ENCODE results near the gene FITM1.

Gene FITM1

DNA sequence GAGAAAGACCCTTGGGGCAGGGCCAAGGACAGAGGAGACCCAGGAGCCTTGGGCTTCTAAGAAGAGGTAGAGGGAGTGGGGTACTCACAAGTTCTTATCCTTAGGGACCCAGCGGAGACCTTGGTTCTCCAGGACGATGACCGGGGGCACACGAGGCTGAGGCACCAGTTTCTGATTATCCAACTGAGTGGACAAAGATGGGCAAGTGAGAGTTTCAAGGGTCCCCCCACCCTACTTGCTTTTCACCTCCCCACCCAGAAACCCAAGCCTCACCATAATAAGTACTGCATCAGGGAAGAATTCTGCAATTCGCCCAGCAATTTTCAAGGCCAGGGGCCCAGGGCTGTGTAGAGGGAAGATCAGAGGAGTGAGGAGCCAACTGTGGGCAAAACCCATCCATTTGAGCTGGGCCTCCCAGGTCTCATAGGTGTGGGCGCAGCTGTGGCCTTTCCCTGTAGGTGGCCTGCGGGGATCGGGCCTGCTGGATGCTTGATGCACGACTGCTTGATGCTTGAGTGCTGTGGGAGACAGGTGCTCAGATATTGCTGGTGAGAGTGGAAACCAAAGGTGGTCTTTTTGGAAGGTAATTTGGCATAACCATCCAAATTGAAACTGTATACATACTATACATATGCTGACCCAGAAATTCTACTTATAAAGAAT, 8.9 kb downstream of the FITM1 start:
- no peak for DNase-seq (ENCODE audit: low read depth in 2 of 2)

DNA sequence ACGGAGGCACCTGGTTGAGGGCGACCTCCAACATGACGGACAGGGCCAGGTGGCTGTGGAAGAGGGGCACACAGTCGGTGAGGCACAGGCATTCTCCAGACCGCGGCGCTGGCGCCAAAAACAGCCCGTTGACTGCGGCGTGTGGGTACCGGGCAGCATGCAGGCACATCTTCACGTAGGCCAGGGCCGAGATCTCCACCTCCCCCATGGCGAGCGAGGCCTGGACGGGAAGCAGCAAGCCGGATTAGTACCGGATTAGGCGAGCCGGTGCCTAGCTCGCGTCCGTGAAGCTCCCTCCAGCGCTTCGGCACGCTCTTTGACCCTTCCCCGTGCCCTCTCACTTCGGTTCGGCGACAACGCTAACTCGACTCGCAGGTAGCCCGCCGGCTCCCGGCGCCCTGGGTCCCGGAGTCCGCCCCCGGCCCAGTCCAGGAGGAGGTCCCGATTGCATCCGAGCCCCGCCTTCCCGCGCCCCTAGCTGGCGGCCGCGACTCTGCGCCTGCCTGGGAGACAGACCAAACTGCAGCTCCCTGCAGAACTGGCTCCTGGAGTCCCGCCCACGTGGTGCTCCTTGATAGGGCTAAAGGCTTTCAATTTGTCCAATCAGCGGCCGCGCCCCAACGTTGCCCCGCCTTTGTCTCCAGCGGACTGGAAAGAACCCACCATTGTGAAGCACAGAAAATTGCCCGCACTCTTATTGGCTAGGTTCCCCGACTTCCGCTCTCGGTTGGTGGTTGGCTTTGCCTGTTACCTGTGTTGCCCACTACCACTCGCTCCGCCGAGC, 10.8 kb downstream of the FITM1 start, which contains the start of gene EMC9:
Gene EMC9, minus strand, starts transcription at position 495 of the 784 bp plus-strand sequence. Its CDS starts 287 bp downstream, at position 208.
- DNase-seq (ENCODE audit: low read depth in 2 of 2), result peak; percentile 97 to 98

DNA sequence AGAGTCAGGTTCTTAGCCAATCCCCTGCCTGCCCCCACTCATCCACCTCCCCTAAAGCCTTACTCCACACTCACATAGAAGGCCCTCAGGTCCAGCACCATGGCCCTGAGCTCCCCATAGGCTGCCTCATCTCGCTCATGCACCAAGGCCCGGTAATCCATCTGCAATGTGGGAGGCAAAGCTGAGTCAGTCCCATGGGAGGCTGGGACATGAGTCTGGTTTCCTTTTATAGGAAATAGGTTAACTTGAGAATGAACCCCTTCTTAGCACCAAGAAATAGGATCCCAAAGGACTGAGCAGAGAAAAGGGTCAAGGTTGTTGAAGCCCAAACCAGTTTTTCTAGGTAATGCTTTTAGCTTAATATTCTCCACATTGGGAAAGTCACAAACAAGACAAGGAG, 13.1 kb downstream of the FITM1 start:
- DNase-seq (ENCODE audit: low read depth in 2 of 2), result no peak

DNA sequence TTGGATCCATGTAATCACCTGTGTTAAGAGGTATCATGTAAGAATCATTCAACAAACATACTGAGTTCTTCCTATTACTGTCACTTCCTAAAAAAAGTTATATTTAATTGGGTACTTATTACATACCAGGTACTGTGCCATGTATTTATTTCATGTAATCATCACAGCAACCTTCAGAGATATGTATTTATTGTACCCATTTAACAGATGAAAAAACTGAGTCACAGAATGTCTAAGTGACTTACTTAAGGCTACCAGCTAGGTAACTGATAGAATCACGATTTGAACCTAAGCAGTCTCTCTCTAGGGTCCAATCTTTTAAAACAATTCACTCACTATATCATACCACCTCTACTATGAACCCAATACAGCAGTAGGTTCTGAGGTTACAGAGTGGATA, 14.0 kb downstream of the FITM1 start:
- DNase-seq (ENCODE audit: low read depth in 2 of 2), result no peak

DNA sequence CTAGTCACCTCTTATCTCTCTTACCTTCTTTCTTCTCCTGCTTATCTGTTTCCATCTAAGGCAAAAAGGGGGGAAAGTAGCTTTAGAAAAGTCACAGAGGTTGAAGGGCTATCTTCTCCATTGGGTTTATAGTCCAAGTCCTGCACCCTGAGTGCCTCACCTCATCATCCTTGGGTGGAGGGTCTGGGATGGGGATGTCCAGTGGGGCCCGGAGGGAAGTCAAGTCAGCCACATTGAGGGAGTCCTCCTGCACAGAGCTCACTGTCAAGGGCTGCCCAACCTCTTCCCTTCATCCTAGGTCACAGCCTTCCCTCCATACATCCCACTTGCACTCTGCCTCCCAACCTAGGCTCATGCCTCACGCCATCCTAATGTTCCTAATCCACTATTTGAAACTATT, 14.8 kb downstream of the FITM1 start:
- no peak for DNase-seq (ENCODE audit: low read depth in 2 of 2)

DNA sequence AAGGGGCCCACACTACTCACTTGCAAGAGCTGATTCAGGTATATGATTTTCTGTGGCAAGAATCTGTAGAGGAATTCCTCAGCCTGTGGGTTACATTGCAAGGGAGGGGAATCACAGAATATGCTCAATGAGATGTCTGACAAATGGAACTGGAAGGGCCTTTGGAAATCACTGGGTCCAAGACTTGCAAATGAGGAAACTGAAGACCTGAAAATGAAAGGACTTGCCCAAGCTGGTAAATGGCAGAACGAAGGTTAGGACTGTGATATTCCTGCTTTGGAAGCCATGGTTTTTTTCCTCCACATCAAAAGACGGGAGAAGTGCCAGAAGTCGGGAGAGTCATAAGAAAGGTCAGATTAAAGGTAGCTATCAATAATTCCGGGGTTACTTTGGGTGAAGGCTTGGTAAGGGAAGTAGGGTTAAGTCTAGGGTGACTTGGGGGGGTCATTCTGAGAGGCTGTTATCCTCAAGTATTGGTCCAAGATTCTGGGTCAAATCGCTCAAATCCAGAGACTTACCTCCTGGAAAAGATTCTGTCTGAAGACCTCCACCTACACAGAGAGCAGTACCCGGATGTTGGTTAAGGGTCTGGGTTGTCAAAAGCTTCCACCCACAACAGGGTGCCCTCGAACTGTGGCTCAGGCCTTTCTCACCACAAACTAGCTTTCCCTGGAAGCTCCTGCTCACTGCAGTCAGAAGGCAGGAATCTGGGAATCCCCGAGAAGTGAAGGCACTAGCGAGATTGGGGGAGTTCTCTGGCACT, 15.4 kb downstream of the FITM1 start:
- DNase-seq (ENCODE audit: low read depth in 2 of 2), result no peak

DNA sequence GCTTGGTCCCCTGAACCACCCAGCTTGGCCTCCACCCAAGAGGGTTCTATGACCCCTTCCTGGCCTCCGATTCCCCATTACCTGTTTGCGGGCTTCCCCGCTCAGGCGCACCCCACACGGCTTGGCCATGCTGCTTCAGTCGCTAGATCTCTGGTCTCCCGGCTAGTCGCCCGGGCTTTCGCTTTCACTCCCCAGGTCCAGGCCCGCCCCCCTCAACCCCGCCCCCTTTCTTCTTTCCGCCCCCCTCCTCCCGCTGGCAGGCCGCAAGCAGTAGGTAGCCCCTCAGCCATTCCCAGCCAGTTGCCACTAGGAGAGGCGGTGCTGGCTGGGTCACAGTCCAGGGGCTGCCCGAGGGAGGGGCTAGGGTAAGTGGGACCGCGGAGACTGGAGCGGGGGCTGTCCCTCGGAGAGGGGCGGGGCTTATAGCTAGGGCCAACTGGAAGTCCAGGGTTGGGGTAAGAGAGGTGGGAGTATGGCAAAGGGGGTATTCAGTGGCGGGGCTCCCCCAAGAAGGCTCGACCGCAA, 16.1 kb downstream of the FITM1 start, which contains the start of gene PSME2:
Gene PSME2, minus strand, starts transcription at position 158 of the 525 bp plus-strand sequence. Its CDS starts 29 bp downstream, at position 129.
- peak; percentile 68 to 70 for DNase-seq (ENCODE audit: low read depth in 2 of 2)

DNA sequence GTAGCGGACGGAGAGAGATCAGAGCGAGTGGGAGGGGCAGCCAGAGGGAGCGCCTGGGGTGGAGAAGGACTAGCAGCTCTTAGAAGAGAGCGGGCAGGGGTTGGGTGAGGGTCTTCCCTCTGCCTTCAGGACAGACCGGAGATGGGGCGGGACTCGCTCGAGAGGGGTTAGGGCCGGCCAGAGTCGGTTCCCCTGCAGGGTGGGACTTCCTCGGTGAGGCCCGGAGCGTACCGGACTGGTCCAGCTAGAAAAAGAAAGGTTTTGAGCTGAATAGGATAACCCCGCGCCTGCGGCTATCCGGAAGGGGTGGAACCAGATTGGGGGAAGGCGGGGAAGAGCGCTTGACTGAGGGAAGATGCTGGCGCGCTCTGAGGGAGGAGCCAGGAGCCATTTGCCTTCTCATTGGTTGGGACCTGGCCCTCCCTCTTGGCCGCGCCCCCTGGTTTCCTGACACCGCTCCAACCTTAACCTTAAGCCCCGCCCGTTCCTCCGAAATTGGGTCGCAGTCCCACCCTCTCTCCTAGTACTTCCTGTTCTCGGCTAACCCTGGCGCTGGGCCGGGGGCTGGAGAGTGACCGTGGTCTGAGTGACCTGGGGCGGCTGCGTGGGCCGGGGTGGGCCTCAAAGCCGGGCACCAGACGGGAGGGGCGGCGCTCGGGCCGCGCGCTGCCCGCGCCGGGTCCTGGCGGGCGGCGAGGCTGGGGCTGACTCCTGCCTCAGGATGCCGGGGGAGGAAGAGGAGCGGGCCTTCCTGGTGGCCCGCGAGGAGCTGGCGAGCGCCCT, 16.7 kb downstream of the FITM1 start, which contains the start of gene RNF31:
Gene RNF31, plus strand, starts transcription at position 521 of the 783 bp plus-strand sequence. Its CDS starts 201 bp downstream, at position 722.
- DNase-seq (ENCODE audit: low read depth in 2 of 2), result peak; percentile 89 to 94

DNA sequence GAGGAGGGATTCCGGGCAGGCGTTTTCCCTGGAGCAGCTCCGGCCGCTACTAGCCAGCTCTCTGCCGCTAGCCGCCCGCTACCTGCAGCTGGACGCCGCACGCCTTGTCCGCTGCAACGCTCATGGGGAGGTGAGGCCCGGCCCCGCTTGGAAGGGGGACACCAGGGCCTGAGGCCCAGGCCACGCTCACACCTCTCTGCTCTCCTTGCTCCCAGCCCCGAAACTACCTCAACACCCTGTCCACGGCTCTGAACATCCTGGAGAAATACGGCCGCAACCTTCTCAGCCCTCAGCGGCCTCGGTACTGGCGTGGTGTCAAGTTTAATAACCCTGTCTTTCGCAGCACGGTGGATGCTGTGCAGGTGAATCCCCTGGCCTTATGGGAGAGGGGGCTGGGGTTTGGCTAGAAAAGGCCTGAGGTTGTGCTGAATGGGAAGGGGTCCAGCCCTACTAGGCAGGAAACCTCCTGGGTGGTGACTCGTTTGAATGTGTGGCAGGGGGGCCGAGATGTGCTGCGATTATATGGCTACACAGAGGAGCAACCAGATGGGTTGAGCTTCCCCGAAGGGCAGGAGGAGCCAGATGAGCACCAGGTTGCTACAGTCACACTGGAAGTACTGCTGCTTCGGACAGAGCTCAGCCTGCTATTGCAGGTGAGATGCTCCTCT, 17.4 kb downstream of the FITM1 start:
- DNase-seq (ENCODE audit: low read depth in 2 of 2), result no peak

DNA sequence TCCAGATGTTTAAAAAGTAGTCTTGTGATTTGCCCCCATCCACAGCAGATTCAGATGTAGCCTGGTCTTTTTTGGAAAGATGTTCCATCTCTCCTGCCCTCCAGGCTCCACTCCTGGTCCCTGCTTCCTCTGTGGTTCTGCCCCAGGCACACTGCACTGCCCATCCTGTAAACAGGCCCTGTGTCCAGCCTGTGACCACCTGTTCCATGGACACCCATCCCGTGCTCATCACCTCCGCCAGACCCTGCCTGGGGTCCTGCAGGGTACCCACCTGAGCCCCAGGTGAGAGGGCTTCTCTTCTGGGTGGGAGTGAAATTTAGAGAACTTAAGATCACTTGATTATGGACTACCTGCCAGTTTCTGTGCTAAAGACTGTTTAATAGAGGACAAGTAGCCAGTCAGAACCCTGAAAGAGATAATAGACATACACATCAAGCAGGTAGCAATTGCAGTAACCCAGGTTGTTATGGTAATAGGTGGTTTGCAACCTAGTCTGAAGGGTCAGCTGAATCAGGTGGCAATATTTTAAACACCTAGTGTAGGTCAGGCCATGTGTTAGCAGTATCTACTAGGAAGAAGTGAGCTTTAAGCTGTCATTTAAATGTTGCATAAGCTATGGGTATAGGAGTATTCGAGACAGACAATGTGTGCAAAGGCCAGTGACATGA, 19.0 kb downstream of the FITM1 start:
- DNase-seq (ENCODE audit: low read depth in 2 of 2), result no peak

DNA sequence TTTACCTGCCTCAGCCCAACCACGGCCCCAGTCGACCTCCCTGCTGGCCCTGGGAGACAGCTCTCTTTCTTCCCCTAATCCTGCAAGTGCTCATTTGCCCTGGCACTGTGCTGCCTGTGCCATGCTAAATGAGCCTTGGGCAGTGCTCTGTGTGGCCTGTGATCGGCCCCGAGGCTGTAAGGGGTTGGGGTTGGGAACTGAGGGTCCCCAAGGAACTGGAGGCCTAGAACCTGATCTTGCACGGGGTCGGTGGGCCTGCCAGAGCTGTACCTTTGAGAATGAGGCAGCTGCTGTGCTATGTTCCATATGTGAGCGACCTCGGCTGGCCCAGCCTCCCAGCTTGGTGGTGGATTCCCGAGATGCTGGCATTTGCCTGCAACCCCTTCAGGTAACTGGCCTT, 19.6 kb downstream of the FITM1 start:
- no peak for DNase-seq (ENCODE audit: low read depth in 2 of 2)

DNA sequence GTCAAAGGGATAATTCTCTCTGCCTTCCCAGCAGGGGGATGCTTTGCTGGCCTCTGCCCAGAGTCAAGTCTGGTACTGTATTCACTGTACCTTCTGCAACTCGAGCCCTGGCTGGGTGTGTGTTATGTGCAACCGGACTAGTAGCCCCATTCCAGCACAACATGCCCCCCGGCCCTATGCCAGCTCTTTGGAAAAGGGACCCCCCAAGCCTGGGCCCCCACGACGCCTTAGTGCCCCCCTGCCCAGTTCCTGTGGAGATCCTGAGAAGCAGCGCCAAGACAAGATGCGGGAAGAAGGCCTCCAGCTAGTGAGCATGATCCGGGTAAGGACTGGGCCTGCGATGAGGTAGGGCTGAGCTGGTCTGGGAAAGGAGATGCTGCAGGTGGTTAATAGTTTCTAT, 20.1 kb downstream of the FITM1 start:
- DNase-seq (ENCODE audit: low read depth in 2 of 2), result no peak

DNA sequence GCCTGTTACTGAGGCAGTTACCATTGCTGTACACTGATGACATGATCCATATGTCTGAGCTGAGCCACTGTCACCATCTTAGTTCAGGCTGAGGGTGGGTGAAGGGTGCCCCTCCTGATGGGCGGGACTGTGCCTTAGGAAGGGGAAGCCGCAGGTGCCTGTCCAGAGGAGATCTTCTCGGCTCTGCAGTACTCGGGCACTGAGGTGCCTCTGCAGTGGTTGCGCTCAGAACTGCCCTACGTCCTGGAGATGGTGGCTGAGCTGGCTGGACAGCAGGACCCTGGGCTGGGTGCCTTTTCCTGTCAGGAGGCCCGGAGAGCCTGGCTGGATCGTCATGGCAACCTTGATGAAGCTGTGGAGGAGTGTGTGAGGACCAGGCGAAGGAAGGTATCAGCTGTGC, 20.5 kb downstream of the FITM1 start:
- no peak for DNase-seq (ENCODE audit: low read depth in 2 of 2)

DNA sequence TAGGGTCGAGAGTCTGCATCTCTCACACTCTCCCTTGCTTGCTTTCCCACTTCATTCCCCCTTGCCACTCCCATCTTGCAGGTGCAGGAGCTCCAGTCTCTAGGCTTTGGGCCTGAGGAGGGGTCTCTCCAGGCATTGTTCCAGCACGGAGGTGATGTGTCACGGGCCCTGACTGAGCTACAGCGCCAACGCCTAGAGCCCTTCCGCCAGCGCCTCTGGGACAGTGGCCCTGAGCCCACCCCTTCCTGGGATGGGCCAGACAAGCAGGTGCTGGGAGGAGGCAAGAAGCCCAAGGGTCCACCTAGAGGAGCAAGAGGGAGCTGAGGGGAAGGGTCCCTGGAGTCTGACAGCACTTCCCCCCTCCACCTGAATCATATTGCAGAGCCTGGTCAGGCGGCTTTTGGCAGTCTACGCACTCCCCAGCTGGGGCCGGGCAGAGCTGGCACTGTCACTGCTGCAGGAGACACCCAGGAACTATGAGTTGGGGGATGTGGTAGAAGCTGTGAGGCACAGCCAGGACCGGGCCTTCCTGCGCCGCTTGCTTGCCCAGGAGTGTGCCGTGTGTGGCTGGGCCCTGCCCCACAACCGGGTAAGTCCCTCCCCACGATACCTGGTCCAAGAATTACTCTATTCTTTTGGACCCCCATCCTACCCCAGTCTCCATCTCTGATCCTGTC, 21.1 kb downstream of the FITM1 start:
- DNase-seq (ENCODE audit: low read depth in 2 of 2), result no peak

DNA sequence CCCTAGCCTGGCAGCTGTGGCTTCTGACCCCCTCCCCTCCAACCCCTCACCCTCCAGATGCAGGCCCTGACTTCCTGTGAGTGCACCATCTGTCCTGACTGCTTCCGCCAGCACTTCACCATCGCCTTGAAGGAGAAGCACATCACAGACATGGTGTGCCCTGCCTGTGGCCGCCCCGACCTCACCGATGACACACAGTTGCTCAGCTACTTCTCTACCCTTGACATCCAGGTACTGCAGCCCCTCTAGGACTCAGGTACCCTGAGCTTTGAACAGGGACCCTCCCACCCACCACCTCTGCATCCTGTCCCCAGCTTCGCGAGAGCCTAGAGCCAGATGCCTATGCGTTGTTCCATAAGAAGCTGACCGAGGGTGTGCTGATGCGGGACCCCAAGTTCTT, 24.6 kb downstream of the FITM1 start:
- no peak for DNase-seq (ENCODE audit: low read depth in 2 of 2)

DNA sequence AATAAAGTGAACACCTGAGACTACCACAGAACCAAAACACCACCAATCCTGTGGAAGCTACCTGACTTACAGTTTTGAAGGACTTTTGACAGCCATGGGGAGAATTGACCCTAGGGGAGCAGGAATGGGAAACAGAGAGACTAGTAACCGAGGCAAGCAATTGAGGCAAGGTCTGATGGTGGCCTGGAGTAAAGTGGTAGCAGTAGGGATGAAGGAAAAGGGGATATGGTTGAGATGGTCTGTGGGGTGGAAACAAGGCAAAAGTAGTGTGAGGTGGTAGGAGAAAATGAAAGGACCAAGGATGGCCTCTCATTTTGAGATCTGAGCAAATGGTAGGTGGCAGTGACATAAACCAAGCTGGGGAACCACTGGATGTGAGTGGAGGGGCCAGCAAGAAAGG, 26.4 kb downstream of the FITM1 start:
- DNase-seq (ENCODE audit: low read depth in 2 of 2), result no peak

DNA sequence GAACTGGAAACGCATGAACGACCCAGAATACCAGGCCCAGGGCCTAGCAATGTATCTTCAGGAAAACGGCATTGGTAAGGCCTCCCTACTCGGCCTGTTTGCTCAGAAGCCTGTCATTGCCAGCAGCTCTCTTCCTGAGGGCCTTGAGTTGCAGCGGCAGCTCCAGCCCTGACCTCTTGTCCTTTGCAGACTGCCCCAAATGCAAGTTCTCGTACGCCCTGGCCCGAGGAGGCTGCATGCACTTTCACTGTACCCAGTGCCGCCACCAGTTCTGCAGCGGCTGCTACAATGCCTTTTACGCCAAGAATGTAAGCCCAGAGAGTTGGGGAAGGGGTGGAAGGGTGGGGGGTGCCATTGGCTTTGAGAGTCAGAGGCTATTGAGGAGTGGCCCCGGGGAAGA, 26.9 kb downstream of the FITM1 start:
- no peak for DNase-seq (ENCODE audit: low read depth in 2 of 2)

DNA sequence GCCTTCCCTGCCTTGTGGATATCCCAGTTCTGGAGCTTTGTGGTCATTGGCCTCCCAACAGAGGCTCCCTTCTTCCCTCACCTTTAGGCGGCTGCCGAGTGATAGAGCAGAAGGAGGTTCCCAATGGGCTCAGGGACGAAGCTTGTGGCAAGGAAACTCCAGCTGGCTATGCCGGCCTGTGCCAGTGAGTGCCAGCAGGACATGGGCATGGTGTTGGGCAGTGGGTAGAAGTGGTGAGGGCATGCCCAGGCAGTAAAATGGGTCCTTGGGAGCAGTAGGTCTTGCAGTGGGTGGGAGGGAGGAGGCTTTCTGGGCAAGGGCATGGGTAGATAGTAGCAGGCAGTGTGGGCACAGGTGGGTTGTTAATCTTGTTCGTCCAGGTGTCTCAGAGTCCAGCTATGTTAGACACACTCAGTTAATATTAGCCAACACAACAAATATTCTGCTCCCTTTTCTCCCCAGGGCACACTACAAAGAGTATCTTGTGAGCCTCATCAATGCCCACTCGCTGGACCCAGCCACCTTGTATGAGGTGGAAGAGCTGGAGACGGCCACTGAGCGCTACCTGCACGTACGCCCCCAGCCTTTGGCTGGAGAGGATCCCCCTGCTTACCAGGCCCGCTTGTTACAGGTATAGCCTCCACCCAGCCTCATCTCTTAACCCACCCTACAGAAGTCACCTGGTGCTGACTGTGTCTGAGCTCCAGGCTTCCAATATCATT, 29.5 kb downstream of the FITM1 start:
- no peak for DNase-seq (ENCODE audit: low read depth in 2 of 2)

DNA sequence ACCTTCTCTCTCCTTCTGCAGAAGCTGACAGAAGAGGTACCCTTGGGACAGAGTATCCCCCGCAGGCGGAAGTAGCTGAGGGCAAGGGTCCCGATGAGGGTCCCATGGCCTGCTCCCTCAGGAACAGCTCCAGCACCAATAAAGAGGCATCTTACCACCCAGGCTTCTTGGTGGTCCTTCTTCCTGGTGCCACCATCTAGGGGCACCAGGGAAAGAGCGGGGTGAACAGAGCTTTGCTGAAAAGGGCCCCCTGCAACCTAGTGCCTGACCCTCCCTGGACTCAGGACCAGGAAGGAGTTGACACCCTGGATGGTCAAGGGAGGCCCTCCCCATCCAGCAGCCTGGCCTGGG, 30.0 kb downstream of the FITM1 start:
- DNase-seq (ENCODE audit: low read depth in 2 of 2), result no peak

Data from stimulated activated CD8-positive, alpha-beta memory T cell treated with anti-CD3 and anti-CD28 coated beads, Interleukin-7, amount 100 ng/mL, for 1 hour (primary cell).